ENCODE measurements around the gene CRMP1. TPM values are rescaled to one million over a fixed set of nuclear protein-coding genes. Genes with fewer than 3 reads are reported as not detected.

Gene CRMP1
- polyA plus RNA-seq, 1 experiment = 5.6 TPM

GRCh38 chr4:5928844-5929420 is 36.0 kb upstream of the CRMP1 start:
- no peak for TF ChIP-seq CTCF (IDR thresholded peaks at IDR 0.05; ENCODE audit: low read depth, low read length)
- CTCF ChIA-PET = no interaction called here
- H3K27ac ChIP-seq (ENCODE audit: low read depth, low read length) = no peak overlapping the region
- no peaks in the 10 kb centered on the region for H3K9me3 ChIP-seq (ENCODE audit: control insufficient read depth, insufficient read depth, low read length)
- DNase-seq (ENCODE audit: low read depth, low spot score) = no peak
- H3K27me3 ChIP-seq (ENCODE audit: control insufficient read depth, insufficient read depth, low read length) = peaks cover 9% of the 10 kb centered on the region
- no peak overlapping the region for H3K4me3 ChIP-seq (ENCODE audit: low read depth, low read length)
- POLR2A ChIA-PET = no interaction called here

- CTCF ChIA-PET = no interaction called here
- no peak for DNase-seq (ENCODE audit: low read depth, low spot score)
- Histone ChIP-seq H3K9me3 (ENCODE audit: control insufficient read depth, insufficient read depth, low read length) (no peaks in the 10 kb centered on the region), H3K27me3 (ENCODE audit: control insufficient read depth, insufficient read depth, low read length) (peaks cover 7% of the 10 kb centered on the region), H3K27ac (ENCODE audit: low read depth, low read length) (no peak overlapping the region), H3K4me3 (ENCODE audit: low read depth, low read length) (no peak overlapping the region)
- POLR2A ChIA-PET = no interaction called here
- no peak for TF ChIP-seq CTCF (IDR thresholded peaks at IDR 0.05; ENCODE audit: low read depth, low read length)
Measured at GRCh38 chr4:5928274-5928673, 35.4 kb upstream of the CRMP1 start.

- TF ChIP-seq CTCF (IDR thresholded peaks at IDR 0.05; ENCODE audit: low read depth, low read length) = no peak
- ChIA-PET POLR2A (no interaction called here), CTCF (no interaction called here)
- H3K4me3 ChIP-seq (ENCODE audit: low read depth, low read length) = no peak overlapping the region
- no peak for DNase-seq (ENCODE audit: low read depth, low spot score)
- H3K9me3 ChIP-seq (ENCODE audit: control insufficient read depth, insufficient read depth, low read length) = no peaks in the 10 kb centered on the region
- H3K27ac ChIP-seq (ENCODE audit: low read depth, low read length) = no peak overlapping the region
- H3K27me3 ChIP-seq (ENCODE audit: control insufficient read depth, insufficient read depth, low read length) = peaks cover 7% of the 10 kb centered on the region
Measured at GRCh38 chr4:5927747-5928146, 34.9 kb upstream of the CRMP1 start.

- ChIA-PET POLR2A (no interaction called here), CTCF (no interaction called here)
- H3K27me3 ChIP-seq (ENCODE audit: control insufficient read depth, insufficient read depth, low read length) = peaks cover 7% of the 10 kb centered on the region
- H3K9me3 ChIP-seq (ENCODE audit: control insufficient read depth, insufficient read depth, low read length) = no peaks in the 10 kb centered on the region
- no peak for TF ChIP-seq CTCF (IDR thresholded peaks at IDR 0.05; ENCODE audit: low read depth, low read length)
- no peak overlapping the region for H3K27ac ChIP-seq (ENCODE audit: low read depth, low read length)
- no peak overlapping the region for H3K4me3 ChIP-seq (ENCODE audit: low read depth, low read length)
- DNase-seq (ENCODE audit: low read depth, low spot score) = no peak
Measured at GRCh38 chr4:5927116-5927515, 34.2 kb upstream of the CRMP1 start.

- H3K27me3 ChIP-seq (ENCODE audit: control insufficient read depth, insufficient read depth, low read length) = peaks cover 7% of the 10 kb centered on the region
- no peak for DNase-seq (ENCODE audit: low read depth, low spot score)
- no peak for TF ChIP-seq CTCF (IDR thresholded peaks at IDR 0.05; ENCODE audit: low read depth, low read length)
- H3K9me3 ChIP-seq (ENCODE audit: control insufficient read depth, insufficient read depth, low read length) = no peaks in the 10 kb centered on the region
- no peak overlapping the region for H3K27ac ChIP-seq (ENCODE audit: low read depth, low read length)
- H3K4me3 ChIP-seq (ENCODE audit: low read depth, low read length) = no peak overlapping the region
- POLR2A ChIA-PET = no interaction called here
- CTCF ChIA-PET = no interaction called here
Measured at GRCh38 chr4:5926598-5926997, 33.7 kb upstream of the CRMP1 start.
